ENCODE results near the gene RHEB. TPM values are rescaled to one million over a fixed set of nuclear protein-coding genes. Genes with fewer than 3 reads are reported as not detected.

RHEB gene
- total RNA-seq, 1 donor from 2014 or later, result 88.2 TPM

- Mint-ChIP-seq H3K9me3 (ENCODE audit: unreplicated experiment) (peaks cover 2% of the 10 kb centered on the region), H3K36me3 (ENCODE audit: unreplicated experiment) (peaks cover 7% of the 10 kb centered on the region), H3K27ac (ENCODE audit: unreplicated experiment) (no peak overlapping the region), H3K27me3 (ENCODE audit: unreplicated experiment) (no peaks in the 10 kb centered on the region), H3K4me3 (ENCODE audit: unreplicated experiment) (no peak overlapping the region), H3K4me1 (ENCODE audit: low read depth, unreplicated experiment) (peaks cover 13% of the 10 kb centered on the region)
- no peak for DNase-seq
- TF ChIP-seq, protein P1, sequence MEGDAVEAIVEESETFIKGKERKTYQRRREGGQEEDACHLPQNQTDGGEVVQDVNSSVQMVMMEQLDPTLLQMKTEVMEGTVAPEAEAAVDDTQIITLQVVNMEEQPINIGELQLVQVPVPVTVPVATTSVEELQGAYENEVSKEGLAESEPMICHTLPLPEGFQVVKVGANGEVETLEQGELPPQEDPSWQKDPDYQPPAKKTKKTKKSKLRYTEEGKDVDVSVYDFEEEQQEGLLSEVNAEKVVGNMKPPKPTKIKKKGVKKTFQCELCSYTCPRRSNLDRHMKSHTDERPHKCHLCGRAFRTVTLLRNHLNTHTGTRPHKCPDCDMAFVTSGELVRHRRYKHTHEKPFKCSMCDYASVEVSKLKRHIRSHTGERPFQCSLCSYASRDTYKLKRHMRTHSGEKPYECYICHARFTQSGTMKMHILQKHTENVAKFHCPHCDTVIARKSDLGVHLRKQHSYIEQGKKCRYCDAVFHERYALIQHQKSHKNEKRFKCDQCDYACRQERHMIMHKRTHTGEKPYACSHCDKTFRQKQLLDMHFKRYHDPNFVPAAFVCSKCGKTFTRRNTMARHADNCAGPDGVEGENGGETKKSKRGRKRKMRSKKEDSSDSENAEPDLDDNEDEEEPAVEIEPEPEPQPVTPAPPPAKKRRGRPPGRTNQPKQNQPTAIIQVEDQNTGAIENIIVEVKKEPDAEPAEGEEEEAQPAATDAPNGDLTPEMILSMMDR (IDR thresholded peaks at IDR 0.05; ENCODE audit: partially characterized antibody, unreplicated experiment), result no peak
Observed at GRCh38 chr7:151454932-151455530, 64.7 kb downstream of the RHEB start.

- H3K27me3 Mint-ChIP-seq (ENCODE audit: unreplicated experiment), result no peaks in the 10 kb centered on the region
- no peak overlapping the region for H3K27ac Mint-ChIP-seq (ENCODE audit: unreplicated experiment)
- TF ChIP-seq, protein P1 (IDR thresholded peaks at IDR 0.05; ENCODE audit: partially characterized antibody, unreplicated experiment), result no peak
- no peak for DNase-seq
- peaks cover 7% of the 10 kb centered on the region for H3K36me3 Mint-ChIP-seq (ENCODE audit: unreplicated experiment)
- no peak overlapping the region for H3K4me3 Mint-ChIP-seq (ENCODE audit: unreplicated experiment)
- peaks cover 5% of the 10 kb centered on the region for H3K4me1 Mint-ChIP-seq (ENCODE audit: low read depth, unreplicated experiment)
- H3K9me3 Mint-ChIP-seq (ENCODE audit: unreplicated experiment), result peaks cover 2% of the 10 kb centered on the region
Observed at GRCh38 chr7:151454305-151454704, 65.4 kb downstream of the RHEB start.

- Mint-ChIP-seq H3K36me3 (ENCODE audit: unreplicated experiment) (peaks cover 7% of the 10 kb centered on the region), H3K9me3 (ENCODE audit: unreplicated experiment) (peaks cover 2% of the 10 kb centered on the region), H3K4me1 (ENCODE audit: low read depth, unreplicated experiment) (peaks cover 5% of the 10 kb centered on the region), H3K27ac (ENCODE audit: unreplicated experiment) (no peak overlapping the region), H3K4me3 (ENCODE audit: unreplicated experiment) (no peak overlapping the region), H3K27me3 (ENCODE audit: unreplicated experiment) (no peaks in the 10 kb centered on the region)
- TF ChIP-seq, protein P1 (IDR thresholded peaks at IDR 0.05; ENCODE audit: partially characterized antibody, unreplicated experiment), result no peak
- DNase-seq, result no peak
Observed at GRCh38 chr7:151453326-151453791, 66.3 kb downstream of the RHEB start.

- Mint-ChIP-seq H3K4me3 (ENCODE audit: unreplicated experiment) (no peak overlapping the region), H3K27me3 (ENCODE audit: unreplicated experiment) (no peaks in the 10 kb centered on the region), H3K36me3 (ENCODE audit: unreplicated experiment) (peaks cover 6% of the 10 kb centered on the region), H3K4me1 (ENCODE audit: low read depth, unreplicated experiment) (peaks cover 5% of the 10 kb centered on the region), H3K9me3 (ENCODE audit: unreplicated experiment) (peaks cover 2% of the 10 kb centered on the region), H3K27ac (ENCODE audit: unreplicated experiment) (no peak overlapping the region)
- DNase-seq, result no peak
- TF ChIP-seq, protein P1 (IDR thresholded peaks at IDR 0.05; ENCODE audit: partially characterized antibody, unreplicated experiment), result no peak
Observed at GRCh38 chr7:151452680-151453325, 66.9 kb downstream of the RHEB start.

Measured in glutamatergic neuron (in vitro differentiated cells).